Dendritic cell treated with granulocyte-macrophage colony-stimulating factor and Interleukin-4, amounts not matched to agents 40 ng/mL and 50 ng/mL, for 4 days (primary cell): ENCODE measurements around the gene PTPDC1.
"Not testable (repeated sequence)": the region's sequence is repeated elsewhere in the genome, so short reads cannot be mapped to it uniquely, and the experiment has no call there.

ENCODE experiments used
- H3K27ac Mint-ChIP-seq: one replicate; pipeline ENCODE4 v1.8.0; 2022; ENCODE audit warnings: mild to moderate bottlenecking, mixed read lengths
- H3K27me3 Mint-ChIP-seq: one replicate; pipeline ENCODE4 v1.8.0; 2022; ENCODE audit warnings: mild to moderate bottlenecking, mixed read lengths
- H3K36me3 Mint-ChIP-seq: one replicate; pipeline ENCODE4 v1.8.0; 2022; ENCODE audit warnings: low read depth, mixed read lengths
- H3K4me1 Mint-ChIP-seq: one replicate; pipeline ENCODE4 v1.8.0; 2022; ENCODE audit warnings: low read depth, mixed read lengths
- H3K4me3 Mint-ChIP-seq: one replicate; pipeline ENCODE4 v1.8.0; 2022; ENCODE audit warnings: mild to moderate bottlenecking, moderate library complexity, mixed read lengths
- H3K9me3 Mint-ChIP-seq: one replicate; pipeline ENCODE4 v1.8.0; 2022; ENCODE audit warnings: mixed read lengths
- intact Hi-C: fragments of 100-400 bp; cut with micrococcal nuclease; formaldehyde crosslinking; loops from one replicate; pipeline ENCODE4 v1.15.0; 2022

The PTPDC1 gene

DNA sequence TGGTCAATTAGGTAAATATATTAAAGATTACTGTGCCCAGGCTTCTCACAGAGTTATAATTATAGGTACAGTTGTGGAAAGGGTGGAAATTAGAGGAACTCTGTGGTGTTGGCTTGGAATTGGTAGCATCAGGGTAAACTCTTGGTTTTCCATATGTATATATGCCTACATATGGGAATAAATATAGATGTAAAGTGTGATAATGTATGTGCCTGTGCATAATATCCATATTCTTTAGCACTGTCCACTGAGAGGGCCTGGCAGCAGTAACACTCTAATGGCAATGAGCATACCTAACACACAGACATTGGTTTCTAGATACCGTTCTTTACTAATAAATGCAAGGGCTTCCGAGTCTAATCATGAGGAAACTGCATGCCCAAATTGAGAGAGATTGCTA is 4.0 kb upstream of the PTPDC1 start:
- no peaks in the 10 kb centered on the region for H3K4me1 Mint-ChIP-seq
- H3K9me3 Mint-ChIP-seq = no peaks in the 10 kb centered on the region
- no peaks in the 10 kb centered on the region for H3K36me3 Mint-ChIP-seq
- H3K4me3 Mint-ChIP-seq = no peak overlapping the region
- no peaks in the 10 kb centered on the region for H3K27me3 Mint-ChIP-seq
- no peak overlapping the region for H3K27ac Mint-ChIP-seq
- intact Hi-C loops = no loop called here

DNA sequence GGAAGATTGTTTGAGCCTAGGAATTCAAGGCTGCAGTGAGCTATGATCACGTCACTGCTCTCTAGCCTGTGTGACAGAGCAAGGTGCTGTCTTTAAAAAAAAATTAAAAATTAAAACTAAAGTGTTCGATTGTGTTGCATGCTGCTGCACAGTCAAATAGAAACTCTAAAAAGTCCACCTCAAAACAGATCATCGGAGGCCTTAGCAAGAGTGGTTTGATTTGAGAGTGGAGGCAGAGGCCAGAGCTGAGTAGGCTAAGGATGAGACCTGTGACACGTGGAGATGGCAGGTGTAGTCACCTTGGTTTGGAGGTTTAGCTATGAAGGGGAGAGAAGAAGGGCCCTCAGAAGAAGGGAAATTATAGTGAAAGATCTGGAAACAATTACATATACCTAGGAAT is 2.8 kb upstream of the PTPDC1 start:
- H3K9me3 Mint-ChIP-seq = no peaks in the 10 kb centered on the region
- H3K27ac Mint-ChIP-seq = no peak overlapping the region
- H3K4me3 Mint-ChIP-seq = no peak overlapping the region
- no peaks in the 10 kb centered on the region for H3K4me1 Mint-ChIP-seq
- no peaks in the 10 kb centered on the region for H3K27me3 Mint-ChIP-seq
- intact Hi-C loops = no loop called here
- H3K36me3 Mint-ChIP-seq = no peaks in the 10 kb centered on the region

DNA sequence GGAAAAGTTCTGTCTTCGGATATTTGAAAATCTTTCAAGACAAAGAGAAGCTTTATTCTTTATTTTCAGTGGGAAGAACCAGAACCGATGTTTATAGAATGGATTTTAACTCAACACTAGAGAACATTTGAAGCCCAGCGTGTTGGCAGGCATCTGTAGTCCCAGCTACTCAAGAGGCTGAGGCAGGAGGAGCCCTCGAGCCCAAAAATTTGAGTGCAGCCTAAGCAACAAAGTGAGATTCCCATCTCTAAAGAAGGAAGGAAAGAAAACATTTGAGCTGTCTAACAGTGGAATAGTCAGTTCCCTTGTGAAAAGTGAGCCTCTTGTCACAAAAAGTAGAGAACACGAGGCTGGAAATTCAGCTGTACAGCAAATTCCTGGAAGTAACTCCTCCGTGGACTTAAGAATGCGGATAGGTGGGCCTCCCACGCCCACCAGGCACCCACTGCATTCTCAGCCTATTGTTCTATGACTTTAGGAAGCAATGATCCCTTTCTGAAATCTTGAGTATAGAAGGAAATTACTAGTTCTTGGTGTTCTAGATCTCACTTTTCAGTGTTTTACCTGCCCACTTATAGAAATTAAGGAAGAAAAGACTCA is 2.3 kb upstream of the PTPDC1 start:
- Mint-ChIP-seq H3K36me3 (no peaks in the 10 kb centered on the region), H3K4me1 (no peaks in the 10 kb centered on the region), H3K9me3 (no peaks in the 10 kb centered on the region), H3K27me3 (no peaks in the 10 kb centered on the region), H3K4me3 (no peak overlapping the region), H3K27ac (no peak overlapping the region)
- intact Hi-C loops = no loop called here

DNA sequence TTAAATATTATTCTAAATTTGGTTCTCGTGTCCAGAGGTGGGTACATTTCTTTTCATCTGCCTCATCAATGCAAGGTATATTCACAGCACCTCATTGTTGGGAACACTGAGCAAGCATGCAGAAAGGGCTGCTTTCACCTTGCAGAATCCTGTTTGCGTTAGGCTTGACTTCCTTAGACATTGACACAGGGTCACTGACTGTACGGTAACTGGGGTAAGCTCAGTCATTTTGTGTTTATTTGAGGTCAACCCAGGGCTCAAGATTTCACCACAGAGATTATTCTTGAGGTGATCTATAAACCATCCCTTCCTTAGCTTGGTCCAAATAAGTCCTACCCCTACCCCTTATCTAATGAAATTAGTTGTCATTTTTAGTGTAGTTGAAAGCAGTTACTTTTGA is 1.7 kb upstream of the PTPDC1 start:
- no peaks in the 10 kb centered on the region for H3K4me1 Mint-ChIP-seq
- no peaks in the 10 kb centered on the region for H3K9me3 Mint-ChIP-seq
- H3K27me3 Mint-ChIP-seq = no peaks in the 10 kb centered on the region
- no peak overlapping the region for H3K27ac Mint-ChIP-seq
- intact Hi-C loops = no loop called here
- no peaks in the 10 kb centered on the region for H3K36me3 Mint-ChIP-seq
- no peak overlapping the region for H3K4me3 Mint-ChIP-seq

DNA sequence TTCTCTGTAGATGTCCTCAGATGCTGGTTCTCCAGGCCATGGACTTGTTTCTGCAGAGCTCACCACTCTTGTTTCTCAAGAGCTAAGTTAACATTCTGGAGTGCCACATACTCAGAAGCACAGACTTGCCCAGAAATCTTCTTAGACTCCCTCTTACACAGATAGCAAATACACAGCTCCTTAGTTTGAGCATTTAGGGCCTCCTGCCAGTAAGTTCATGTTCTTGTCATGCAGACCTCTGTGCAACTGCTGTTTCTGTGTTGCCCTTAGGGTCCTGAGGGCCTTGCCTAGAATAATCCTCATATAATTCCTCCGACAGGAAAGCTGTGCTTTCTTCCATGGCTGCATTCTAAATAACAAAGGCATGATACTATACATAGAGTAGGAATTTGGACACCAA is 1.3 kb upstream of the PTPDC1 start:
- no peaks in the 10 kb centered on the region for H3K36me3 Mint-ChIP-seq
- no peak overlapping the region for H3K27ac Mint-ChIP-seq
- intact Hi-C loops = no loop called here
- H3K4me3 Mint-ChIP-seq = no peak overlapping the region
- H3K9me3 Mint-ChIP-seq = no peaks in the 10 kb centered on the region
- no peaks in the 10 kb centered on the region for H3K4me1 Mint-ChIP-seq
- no peaks in the 10 kb centered on the region for H3K27me3 Mint-ChIP-seq

DNA sequence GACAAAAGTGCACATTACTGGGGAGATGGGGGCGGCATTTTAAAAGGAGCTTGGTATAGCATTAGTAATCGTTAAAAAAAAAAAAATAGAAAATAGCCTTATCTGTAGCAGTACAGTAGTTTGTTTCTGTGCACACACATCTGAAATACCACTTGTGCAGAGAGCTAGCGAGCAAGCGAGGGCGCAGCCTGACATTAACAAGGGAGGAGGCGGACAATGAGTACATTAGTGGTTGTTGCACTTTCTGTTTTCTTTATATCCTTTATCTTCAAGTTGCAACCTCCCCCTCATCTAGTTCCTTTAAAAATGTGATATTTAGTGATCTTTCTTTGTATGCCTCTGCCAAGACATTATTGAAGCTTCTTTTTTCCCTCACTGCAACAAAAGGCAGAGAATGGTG is 880 bp upstream of the PTPDC1 start:
- H3K27ac Mint-ChIP-seq = no peak overlapping the region
- H3K9me3 Mint-ChIP-seq = no peaks in the 10 kb centered on the region
- no peaks in the 10 kb centered on the region for H3K27me3 Mint-ChIP-seq
- H3K36me3 Mint-ChIP-seq = no peaks in the 10 kb centered on the region
- H3K4me1 Mint-ChIP-seq = no peaks in the 10 kb centered on the region
- H3K4me3 Mint-ChIP-seq = no peak overlapping the region
- intact Hi-C loops = no loop called here

DNA sequence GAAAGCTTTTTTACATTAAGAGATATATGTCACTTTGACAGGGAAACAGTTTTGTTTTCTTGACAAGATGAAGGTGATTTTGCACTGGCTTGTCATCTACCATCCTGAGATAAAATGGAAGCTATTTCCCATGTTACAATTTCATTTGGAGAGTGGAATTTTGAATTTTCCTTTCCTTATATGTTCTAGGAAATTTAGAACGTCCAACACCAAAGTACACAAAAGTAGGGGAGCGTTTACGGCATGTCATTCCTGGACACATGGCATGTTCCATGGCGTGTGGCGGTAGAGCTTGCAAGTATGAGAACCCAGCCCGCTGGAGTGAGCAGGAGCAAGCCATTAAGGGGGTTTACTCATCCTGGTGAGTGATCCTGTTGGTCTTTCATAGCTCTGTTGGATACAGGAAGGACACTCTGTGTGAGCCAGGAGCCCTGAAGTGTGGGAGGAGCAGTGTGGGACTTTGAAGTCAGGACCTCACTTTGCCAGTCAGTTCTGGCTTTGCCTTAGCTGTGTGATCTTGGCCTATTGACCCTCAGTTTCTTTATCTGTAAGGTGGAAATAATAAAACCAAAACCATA is 887 bp downstream of the PTPDC1 start:
- Mint-ChIP-seq H3K27me3 (no peaks in the 10 kb centered on the region), H3K9me3 (no peaks in the 10 kb centered on the region), H3K4me3 (no peak overlapping the region), H3K4me1 (no peaks in the 10 kb centered on the region), H3K36me3 (no peaks in the 10 kb centered on the region), H3K27ac (no peak overlapping the region)
- intact Hi-C loops = no loop called here

DNA sequence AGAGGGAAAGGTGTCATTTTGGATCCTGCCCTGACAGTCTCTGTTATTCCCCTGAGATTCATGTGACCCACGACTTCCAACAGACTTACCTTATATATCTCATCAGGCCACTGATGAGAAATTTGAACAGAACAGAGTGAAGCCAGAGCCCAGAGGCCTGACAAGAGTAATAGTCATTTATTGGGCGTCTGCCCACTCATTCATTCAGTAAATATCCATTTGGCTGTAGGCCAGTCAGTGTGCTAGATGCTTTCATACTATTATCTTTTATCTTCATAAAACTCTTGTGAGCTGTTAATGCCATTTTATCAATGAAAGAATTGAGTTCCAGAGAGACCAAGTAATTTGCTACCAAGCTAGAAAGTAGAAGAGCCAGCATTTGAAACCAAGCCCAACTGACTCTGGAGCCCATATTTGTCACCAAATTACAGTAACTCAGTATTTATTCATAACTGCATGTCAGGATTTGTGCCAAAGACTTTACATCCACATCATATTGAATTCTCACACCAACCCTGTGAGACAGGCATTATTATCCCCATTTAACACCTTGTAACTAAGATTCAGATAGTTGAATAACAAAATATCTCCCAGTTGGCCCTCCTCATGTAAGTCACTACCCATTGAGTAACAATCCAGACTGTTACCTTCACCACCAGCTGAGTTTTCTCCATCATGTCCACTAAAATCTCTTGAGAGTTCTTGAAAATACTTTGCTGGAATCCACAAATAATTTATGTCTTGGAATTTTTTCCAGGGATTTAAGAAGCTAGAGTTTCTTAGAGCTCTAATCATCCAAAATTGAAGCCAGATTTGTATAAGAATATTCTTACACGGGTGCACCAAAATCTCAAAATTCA is 2.5 kb downstream of the PTPDC1 start:
- Mint-ChIP-seq H3K9me3 (no peaks in the 10 kb centered on the region), H3K27ac (no peak overlapping the region), H3K27me3 (no peaks in the 10 kb centered on the region), H3K4me3 (no peak overlapping the region), H3K36me3 (no peaks in the 10 kb centered on the region), H3K4me1 (no peaks in the 10 kb centered on the region)
- intact Hi-C loops = no loop called here

DNA sequence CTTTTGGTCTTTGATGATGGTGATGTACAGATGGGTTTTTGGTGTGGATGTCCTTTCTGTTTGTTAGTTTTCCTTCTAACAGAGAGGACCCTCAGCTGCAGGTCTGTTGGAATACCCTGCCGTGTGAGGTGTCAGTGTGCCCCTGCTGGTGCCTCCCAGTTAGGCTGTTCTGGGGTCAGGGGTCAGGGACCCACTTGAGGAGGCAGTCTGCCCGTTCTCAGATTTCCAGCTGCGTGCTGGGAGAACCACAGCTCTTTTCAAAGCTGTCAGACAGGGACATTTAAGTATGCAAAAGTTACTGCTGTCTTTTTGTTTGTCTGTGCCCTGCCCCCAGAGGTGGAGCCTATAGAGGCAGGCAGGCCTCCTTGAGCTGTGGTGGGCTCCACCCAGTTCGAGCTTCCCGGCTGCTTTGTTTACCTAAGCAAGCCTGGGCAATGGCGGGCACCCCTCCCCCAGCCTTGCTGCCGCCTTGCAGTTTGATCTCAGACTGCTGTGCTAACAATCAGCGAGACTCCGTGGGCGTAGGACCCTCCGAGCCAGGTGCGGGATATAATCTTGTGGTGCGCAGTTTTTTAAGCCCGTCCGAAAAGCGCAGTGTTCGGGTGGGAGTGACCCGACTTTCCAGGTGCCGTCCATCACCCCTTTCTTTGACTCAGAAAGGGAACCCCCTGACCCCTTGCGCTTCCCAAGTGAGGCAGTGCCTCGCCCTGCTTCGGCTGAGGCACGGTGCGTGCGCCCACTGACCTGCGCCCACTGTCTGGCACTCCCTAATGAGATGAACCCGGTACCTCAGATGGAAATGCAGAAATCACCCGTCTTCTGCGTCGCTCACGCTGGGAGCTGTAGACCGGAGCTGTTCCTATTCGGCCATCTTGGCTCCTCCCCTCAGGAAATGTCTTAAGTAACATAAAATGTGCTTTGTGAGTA is 10.2 kb downstream of the PTPDC1 start:
- intact Hi-C loops, H3K27ac Mint-ChIP-seq, H3K4me1 Mint-ChIP-seq, H3K27me3 Mint-ChIP-seq, H3K4me3 Mint-ChIP-seq, H3K9me3 Mint-ChIP-seq: not testable (repeated sequence)
- H3K36me3 Mint-ChIP-seq = peaks cover 16% of the 10 kb centered on the region

DNA sequence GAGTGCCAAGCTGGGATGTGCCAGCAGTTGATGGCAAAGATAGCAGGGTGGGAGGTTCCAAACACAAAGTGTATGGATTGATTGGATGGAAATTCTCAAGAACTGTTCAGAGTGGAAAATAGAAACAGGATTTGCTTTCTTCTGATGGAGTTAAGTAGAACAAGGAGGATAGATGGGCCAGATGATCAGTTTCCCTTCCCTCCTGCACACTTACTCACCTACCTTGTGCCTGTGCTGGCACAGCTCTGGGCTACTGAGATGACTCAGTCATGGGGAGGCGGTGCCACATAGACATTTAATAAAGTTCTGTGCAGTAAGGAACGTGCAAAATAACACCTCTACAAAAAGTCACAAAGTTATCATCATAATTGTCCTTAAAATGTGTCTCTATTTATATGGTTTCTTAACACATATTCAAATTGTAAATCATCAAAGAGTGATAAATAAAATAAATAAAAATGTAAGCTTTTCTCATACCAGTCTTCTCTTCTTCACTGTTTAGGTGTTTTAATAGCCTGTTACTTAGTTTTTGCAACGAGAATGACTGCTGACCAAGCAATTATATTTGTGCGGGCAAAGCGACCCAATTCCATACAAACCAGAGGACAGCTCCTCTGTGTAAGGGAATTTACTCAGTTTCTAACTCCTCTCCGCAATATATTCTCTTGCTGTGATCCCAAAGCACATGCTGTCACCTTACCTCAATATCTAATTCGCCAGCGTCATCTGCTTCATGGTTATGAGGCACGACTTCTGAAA is 12.7 kb downstream of the PTPDC1 start:
- Mint-ChIP-seq H3K4me3 (no peak overlapping the region), H3K27me3 (no peaks in the 10 kb centered on the region), H3K4me1 (no peaks in the 10 kb centered on the region), H3K9me3 (no peaks in the 10 kb centered on the region), H3K36me3 (peaks cover 16% of the 10 kb centered on the region), H3K27ac (no peak overlapping the region)
- intact Hi-C loops = no loop called here

DNA sequence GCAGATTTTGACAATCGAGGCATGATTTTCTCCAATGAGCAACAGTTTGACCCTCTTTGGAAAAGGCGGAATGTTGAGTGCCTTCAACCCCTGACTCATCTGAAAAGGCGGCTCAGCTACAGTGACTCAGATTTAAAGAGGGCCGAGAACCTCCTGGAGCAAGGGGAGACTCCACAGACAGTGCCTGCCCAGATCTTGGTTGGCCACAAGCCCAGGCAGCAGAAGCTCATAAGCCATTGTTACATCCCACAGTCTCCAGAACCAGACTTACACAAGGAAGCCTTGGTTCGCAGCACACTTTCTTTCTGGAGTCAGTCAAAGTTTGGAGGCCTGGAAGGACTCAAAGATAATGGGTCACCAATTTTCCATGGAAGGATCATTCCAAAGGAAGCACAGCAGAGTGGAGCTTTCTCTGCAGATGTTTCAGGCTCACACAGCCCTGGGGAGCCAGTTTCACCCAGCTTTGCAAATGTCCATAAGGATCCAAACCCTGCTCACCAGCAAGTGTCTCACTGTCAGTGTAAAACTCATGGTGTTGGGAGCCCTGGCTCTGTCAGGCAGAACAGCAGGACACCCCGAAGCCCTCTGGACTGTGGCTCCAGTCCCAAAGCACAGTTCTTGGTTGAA is 13.6 kb downstream of the PTPDC1 start:
- Mint-ChIP-seq H3K27ac (no peak overlapping the region), H3K27me3 (no peaks in the 10 kb centered on the region), H3K36me3 (peaks cover 16% of the 10 kb centered on the region), H3K4me3 (no peak overlapping the region), H3K4me1 (no peaks in the 10 kb centered on the region), H3K9me3 (no peaks in the 10 kb centered on the region)
- intact Hi-C loops = no loop called here

DNA sequence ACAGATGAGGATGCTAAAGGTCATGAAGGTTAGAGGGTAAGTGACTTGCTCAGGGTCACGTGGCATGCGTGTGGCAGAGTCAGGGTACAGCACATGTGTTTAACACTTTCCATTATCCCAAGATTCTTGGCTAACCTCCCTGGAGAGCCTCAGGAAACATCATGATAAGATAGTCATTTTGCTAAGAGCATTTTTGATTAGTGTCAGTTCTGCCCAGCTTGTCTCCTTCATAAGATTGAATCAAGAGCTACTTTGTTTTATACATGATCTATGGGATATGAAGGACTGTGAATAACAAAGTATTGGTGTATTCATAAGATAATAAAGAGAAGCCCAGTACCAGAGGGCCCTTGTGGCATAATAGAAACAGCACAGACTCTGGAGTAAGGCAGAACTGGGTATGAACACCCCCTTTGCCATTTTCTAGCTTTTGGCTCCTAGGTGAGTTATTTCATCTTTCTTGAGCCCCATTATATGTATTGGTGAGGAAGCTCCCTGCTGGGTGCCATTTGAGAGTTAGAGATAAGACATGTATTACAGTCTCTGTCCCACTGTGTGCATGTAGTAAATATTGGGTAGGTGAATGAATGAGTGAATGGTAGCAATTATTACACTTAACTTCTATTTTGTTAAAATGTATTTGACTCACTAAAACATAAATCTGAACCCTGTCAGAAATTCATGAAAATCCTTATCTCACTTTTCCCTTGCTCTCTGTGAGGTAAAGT is 16.1 kb downstream of the PTPDC1 start:
- H3K9me3 Mint-ChIP-seq = no peaks in the 10 kb centered on the region
- no peaks in the 10 kb centered on the region for H3K4me1 Mint-ChIP-seq
- H3K27me3 Mint-ChIP-seq = no peaks in the 10 kb centered on the region
- H3K4me3 Mint-ChIP-seq = no peak overlapping the region
- H3K27ac Mint-ChIP-seq = no peak overlapping the region
- intact Hi-C loops = no loop called here
- peaks cover 10% of the 10 kb centered on the region for H3K36me3 Mint-ChIP-seq
